ENCODE data around the gene DGKD. TPM values are rescaled to one million over a fixed set of nuclear protein-coding genes. Genes with fewer than 3 reads are reported as not detected.
A peak's percentile ranks its signal among the peaks of the same experiment; 100 is the strongest.
"Not testable (repeated sequence)": the region's sequence is repeated elsewhere in the genome, so short reads cannot be mapped to it uniquely, and the experiment has no call there.

DGKD gene
- total RNA-seq, 1 experiment from 2014 or later, result 28.2 TPM

GRCh38 chr2:233362742-233363141 is 8.4 kb downstream of the DGKD start:
- H3K9me3 ChIP-seq (replicated peaks), result peaks cover 4% of the 10 kb centered on the region; the same call in 1 of the 2 replicates
- H3K36me3 ChIP-seq, result peaks cover 31% of the 10 kb centered on the region
- no peak overlapping the region for H3K4me3 ChIP-seq
- DNase-seq, result no peak
- H3K4me1 ChIP-seq, result no peaks in the 10 kb centered on the region
- no peak overlapping the region for H3K27ac ChIP-seq
- H3K27me3 ChIP-seq, result no peaks in the 10 kb centered on the region

DNA sequence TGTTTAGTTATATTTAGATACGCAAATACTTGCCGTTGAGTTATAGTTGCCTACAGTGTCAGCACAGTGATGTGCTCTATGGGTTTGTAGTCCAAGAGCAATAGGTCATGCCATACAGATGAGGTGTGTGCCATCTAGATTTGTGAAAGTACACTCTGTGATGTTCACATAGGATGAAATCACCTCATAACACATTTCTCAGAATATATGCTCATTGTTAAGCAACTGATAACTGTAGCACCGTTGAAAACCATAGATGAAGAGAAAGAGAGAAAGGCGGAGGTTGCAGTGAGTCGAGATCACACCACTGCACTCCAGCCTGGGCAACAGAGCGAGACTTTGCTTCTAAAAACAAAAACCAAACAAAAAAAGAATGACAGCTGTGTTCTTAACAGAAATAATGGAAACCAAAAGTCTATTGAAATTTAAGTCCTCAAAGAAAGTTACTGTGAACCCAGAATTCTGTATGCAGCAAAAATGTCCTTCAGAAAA is 9.5 kb downstream of the DGKD start:
- H3K27ac ChIP-seq, result no peak overlapping the region
- peaks cover 4% of the 10 kb centered on the region; the same call in 1 of the 2 replicates for H3K9me3 ChIP-seq (replicated peaks)
- H3K27me3 ChIP-seq, result no peaks in the 10 kb centered on the region
- no peak overlapping the region for H3K4me3 ChIP-seq
- H3K36me3 ChIP-seq, result peaks cover 25% of the 10 kb centered on the region
- H3K4me1 ChIP-seq, result no peaks in the 10 kb centered on the region
- no peak for DNase-seq

DNA sequence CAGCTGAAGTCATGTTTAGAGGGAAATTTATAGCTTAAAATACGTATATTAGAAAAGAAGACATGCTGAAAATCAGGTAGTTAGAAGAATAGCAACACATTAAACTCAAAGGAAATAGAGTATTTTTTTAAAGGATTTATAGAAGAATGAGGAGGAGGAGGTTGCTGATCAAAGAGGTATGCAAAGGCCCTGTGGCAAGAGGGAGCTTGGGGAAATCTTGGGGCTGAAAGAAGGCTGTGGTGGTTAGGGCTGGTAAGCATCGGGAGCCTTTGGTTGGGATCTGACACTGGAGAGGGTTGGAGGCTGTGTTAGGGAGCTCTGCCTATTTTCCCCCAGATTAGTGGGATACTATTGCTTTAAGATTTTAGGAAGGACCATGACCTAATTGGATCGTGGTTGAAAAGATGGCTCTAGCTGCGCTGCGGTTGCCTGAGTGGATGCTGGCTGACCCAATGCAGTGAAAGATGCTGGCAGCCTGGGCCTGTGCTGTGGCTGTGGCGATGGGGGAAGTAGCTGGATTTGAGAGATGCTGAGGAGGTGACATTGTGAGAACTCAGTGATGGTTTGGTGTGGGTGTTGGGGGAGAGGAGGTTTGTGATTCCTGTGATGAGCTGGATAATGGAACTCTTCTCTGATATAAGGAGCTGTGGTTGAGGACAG is 11.7 kb downstream of the DGKD start:
- Histone ChIP-seq H3K4me3 (no peak overlapping the region), H3K27ac (no peak overlapping the region), H3K27me3 (no peaks in the 10 kb centered on the region), H3K36me3 (peaks cover 25% of the 10 kb centered on the region), H3K9me3 (replicated peaks) (peaks cover 8% of the 10 kb centered on the region; the same call in 1 of the 2 replicates), H3K4me1 (peaks cover 4% of the 10 kb centered on the region; the same call in 1 of the 2 replicates)
- DNase-seq, result no peak

DNA sequence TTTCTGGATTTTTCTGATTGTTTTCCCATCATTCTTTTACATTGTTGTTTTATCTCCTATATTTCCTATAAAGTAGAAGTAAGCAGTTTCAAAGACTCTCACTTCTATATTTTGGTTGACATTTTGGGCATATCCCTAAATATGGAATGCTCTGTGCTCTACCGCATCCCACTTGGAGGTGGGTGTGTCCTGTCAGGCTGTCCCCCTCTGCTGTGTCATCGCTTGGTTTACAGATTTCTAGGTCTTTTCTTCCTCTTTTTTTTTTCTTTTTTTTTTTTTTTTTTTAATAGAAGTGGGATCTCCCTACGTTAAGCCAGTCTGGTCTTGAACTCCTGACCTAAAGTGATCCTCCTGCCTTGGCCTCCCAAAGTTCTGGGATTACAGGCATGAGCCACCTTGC is 13.3 kb downstream of the DGKD start:
- H3K36me3 ChIP-seq, result peaks cover 22% of the 10 kb centered on the region
- no peaks in the 10 kb centered on the region for H3K27me3 ChIP-seq
- no peak overlapping the region for H3K27ac ChIP-seq
- DNase-seq, result no peak
- H3K4me3 ChIP-seq, result no peak overlapping the region
- peaks cover 12% of the 10 kb centered on the region for H3K9me3 ChIP-seq (replicated peaks)
- peaks cover 17% of the 10 kb centered on the region for H3K4me1 ChIP-seq

DNA sequence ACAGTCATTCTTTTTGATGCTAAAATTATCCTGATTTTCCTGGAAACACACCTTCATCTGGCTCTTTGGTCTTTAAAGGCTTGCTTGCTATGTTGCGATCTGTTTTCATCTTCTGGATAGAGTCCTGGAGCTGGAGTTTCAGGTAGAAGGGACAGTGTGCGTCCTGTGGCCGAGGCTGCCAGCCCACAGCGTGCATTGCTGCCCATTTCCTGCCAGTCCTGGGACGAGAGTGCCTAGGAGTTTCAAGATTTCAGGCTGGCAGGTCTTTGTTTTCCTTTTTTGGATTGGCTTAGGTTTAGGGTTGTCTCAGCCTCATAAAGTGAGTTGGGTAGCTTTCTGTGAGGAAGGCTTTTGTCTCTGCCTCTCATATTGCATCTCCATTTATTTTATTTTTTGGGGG is 14.5 kb downstream of the DGKD start:
- Histone ChIP-seq H3K4me3 (no peak overlapping the region), H3K9me3 (replicated peaks) (peaks cover 8% of the 10 kb centered on the region), H3K27me3 (no peaks in the 10 kb centered on the region), H3K4me1 (peaks cover 26% of the 10 kb centered on the region), H3K36me3 (peaks cover 12% of the 10 kb centered on the region), H3K27ac (no peak overlapping the region)
- no peak for DNase-seq

- Histone ChIP-seq H3K36me3 (peaks cover 10% of the 10 kb centered on the region), H3K9me3 (replicated peaks) (peaks cover 8% of the 10 kb centered on the region), H3K27me3 (no peaks in the 10 kb centered on the region), H3K27ac (no peak overlapping the region), H3K4me3 (no peak overlapping the region), H3K4me1 (peaks cover 33% of the 10 kb centered on the region)
- no peak for DNase-seq
These were observed 15.2 kb downstream of the DGKD start for GRCh38 chr2:233369462-233369861.

- H3K36me3 ChIP-seq, result peaks cover 10% of the 10 kb centered on the region
- no peak overlapping the region for H3K27ac ChIP-seq
- DNase-seq, result no peak
- peaks cover 8% of the 10 kb centered on the region for H3K9me3 ChIP-seq (replicated peaks)
- H3K27me3 ChIP-seq, result no peaks in the 10 kb centered on the region
- H3K4me1 ChIP-seq, result peaks cover 39% of the 10 kb centered on the region
- no peak overlapping the region for H3K4me3 ChIP-seq
These were observed 15.8 kb downstream of the DGKD start for GRCh38 chr2:233369897-233370685.

DNA sequence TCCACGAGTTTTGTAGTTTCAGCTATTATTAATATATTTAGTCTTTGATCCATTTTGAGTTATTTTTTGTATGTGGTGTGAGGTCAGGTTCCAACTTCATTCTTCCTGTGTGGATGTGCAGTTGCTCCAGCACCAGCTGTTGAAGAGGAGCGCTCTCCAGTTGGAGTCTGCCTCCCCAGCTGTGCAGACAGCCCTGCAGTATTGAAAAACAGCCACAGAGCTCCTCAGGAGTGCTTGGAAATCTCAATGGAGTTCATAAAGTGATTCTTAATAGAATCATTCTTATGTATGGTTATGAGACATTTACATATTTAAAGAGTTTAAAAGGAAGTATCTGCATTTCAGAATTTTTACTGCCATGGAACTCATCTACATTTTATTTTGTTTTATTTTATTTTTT is 17.3 kb downstream of the DGKD start:
- Histone ChIP-seq H3K27me3 (no peaks in the 10 kb centered on the region), H3K9me3 (replicated peaks) (peaks cover 8% of the 10 kb centered on the region), H3K27ac (peak overlapping the region; percentile 76), H3K36me3 (peaks cover 7% of the 10 kb centered on the region; the same call in 1 of the 2 replicates), H3K4me1 (peaks cover 46% of the 10 kb centered on the region), H3K4me3 (no peak overlapping the region)
- DNase-seq, result peak; percentile 73 to 81

DNA sequence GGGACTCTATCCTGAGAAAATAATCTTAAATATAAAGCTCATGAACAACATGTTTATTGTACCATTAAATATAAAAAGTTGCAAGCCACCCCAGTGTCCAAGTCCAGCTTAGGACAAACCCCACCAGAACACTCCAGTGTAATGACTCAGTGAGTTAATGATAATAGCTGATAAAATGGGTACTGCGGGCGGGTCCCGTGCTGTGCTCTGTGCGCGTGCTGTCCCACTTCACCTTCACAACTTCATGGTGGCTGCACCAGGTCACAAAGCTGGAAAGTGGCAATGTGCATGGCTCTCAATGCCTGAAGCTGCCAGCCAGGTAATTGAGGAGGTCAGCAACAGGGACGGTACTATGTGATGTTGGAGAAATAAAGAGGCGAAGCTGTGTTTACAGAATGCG is 18.6 kb downstream of the DGKD start:
- H3K9me3 ChIP-seq (replicated peaks), result peaks cover 11% of the 10 kb centered on the region
- DNase-seq, result no peak
- peak overlapping the region; percentile 76 for H3K27ac ChIP-seq
- H3K4me1 ChIP-seq, result peaks cover 46% of the 10 kb centered on the region
- no peak overlapping the region for H3K4me3 ChIP-seq
- H3K27me3 ChIP-seq, result no peaks in the 10 kb centered on the region
- H3K36me3 ChIP-seq, result peaks cover 7% of the 10 kb centered on the region; the same call in 1 of the 2 replicates

GRCh38 chr2:233373316-233373715 is 19.0 kb downstream of the DGKD start:
- Histone ChIP-seq H3K27me3 (no peaks in the 10 kb centered on the region), H3K9me3 (replicated peaks) (peaks cover 11% of the 10 kb centered on the region), H3K36me3 (peaks cover 7% of the 10 kb centered on the region; the same call in 1 of the 2 replicates), H3K4me1 (peaks cover 46% of the 10 kb centered on the region), H3K4me3 (no peak overlapping the region), H3K27ac (peak overlapping the region; percentile 76)
- DNase-seq, result peak; percentile 78 to 90

GRCh38 chr2:233374776-233375175 is 20.5 kb downstream of the DGKD start:
- Histone ChIP-seq H3K9me3 (replicated peaks) (peaks cover 11% of the 10 kb centered on the region), H3K4me1 (peaks cover 46% of the 10 kb centered on the region)
- not testable (repeated sequence) for H3K36me3 ChIP-seq, H3K27ac ChIP-seq, H3K4me3 ChIP-seq, H3K27me3 ChIP-seq, DNase-seq

DNA sequence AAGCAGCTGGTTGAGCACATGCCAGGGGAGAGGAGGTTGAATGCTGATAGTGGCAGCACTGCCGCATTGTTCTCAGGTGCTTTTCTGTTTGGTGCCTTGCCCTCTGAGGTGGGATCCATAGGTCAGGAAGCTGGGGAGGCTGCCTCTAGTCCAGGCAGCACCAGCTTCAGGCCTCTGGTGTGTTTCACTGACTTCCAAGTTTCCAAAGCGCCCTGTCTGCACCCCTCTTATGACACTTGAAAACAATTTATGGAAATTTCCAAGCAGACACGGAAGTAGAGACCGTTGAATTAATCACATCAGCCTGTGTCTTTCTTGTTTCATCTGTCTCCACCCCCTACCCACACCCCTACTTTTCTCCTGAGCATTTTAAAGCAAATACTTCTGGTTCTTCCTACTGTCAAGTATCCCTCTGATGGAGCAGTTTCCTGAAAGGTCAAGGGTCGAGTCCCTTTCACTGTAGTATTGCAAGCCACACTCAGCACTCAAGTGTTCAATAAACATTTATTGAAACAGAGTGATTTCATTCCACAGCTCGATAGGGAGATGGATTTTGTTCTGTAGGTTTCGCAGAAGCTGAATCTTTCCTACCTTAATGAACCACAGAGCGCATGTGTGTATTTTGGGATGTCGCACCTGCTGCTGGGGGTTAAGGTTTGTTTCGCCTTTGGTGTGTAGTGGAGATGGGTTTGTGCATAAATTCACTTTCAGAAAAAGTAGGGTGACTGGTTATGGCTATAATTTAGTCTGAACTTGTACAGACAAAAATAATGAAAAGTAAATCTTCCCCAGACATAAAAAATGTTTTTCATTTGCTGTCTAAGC is 21.4 kb downstream of the DGKD start:
- no peak for DNase-seq
- H3K9me3 ChIP-seq (replicated peaks), result peaks cover 10% of the 10 kb centered on the region
- peaks cover 42% of the 10 kb centered on the region for H3K4me1 ChIP-seq
- H3K36me3 ChIP-seq, result peaks cover 7% of the 10 kb centered on the region; the same call in 1 of the 2 replicates
- H3K4me3 ChIP-seq, result no peak overlapping the region
- no peaks in the 10 kb centered on the region for H3K27me3 ChIP-seq
- no peak overlapping the region for H3K27ac ChIP-seq

- Histone ChIP-seq H3K4me1 (peaks cover 22% of the 10 kb centered on the region), H3K9me3 (replicated peaks) (0 out of 2 replicates have a peak, but pooled peaks cover 2% of the 10 kb centered on the region), H3K36me3 (peaks cover 4% of the 10 kb centered on the region; the same call in 1 of the 2 replicates), H3K27ac (no peak overlapping the region), H3K4me3 (no peak overlapping the region), H3K27me3 (no peaks in the 10 kb centered on the region)
- no peak for DNase-seq
These were observed 24.7 kb downstream of the DGKD start for GRCh38 chr2:233379034-233379433.

DNA sequence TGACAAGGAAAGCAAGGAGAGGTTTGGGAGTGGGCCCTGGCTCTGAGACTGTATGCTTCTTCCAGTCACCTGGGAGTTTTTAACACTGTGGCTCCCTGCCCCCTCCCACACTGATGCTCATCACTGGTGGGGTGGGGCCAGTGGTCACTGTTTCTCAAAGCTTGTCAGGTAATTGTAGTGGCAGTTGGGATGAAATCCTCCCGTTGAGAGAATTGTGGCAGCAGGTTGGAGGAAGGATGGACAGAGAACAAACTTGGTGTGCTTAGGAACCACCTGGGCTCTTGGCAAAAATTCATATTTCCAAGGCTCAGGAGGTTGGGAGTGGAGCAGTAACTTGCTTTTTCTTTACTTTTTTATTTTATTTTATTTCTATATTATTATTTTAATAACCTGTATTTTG is 25.1 kb downstream of the DGKD start:
- H3K27me3 ChIP-seq, result no peaks in the 10 kb centered on the region
- H3K9me3 ChIP-seq (replicated peaks), result 0 out of 2 replicates have a peak, but pooled peaks cover 2% of the 10 kb centered on the region
- peaks cover 17% of the 10 kb centered on the region for H3K4me1 ChIP-seq
- H3K4me3 ChIP-seq, result no peak overlapping the region
- peaks cover 4% of the 10 kb centered on the region; the same call in 1 of the 2 replicates for H3K36me3 ChIP-seq
- H3K27ac ChIP-seq, result no peak overlapping the region
- DNase-seq, result no peak
